ENCODE data around the gene TCF15.
"Not testable (repeated sequence)": the region's sequence is repeated elsewhere in the genome, so short reads cannot be mapped to it uniquely, and the experiment has no call there.

The TCF15 gene

GRCh38 chr20:608970-609369, 1.1 kb downstream of the TCF15 start:
- DNase-seq, result no peak

GRCh38 chr20:607476-607875, 2.6 kb downstream of the TCF15 start:
- DNase-seq, result no peak

GRCh38 chr20:605237-605636, 4.9 kb downstream of the TCF15 start:
- no peak for DNase-seq

GRCh38 chr20:603116-603640, 6.9 kb downstream of the TCF15 start:
- DNase-seq, result no peak

GRCh38 chr20:602111-602970, 7.8 kb downstream of the TCF15 start:
- DNase-seq, result no peak

GRCh38 chr20:600736-601135, 9.4 kb downstream of the TCF15 start:
- no peak for DNase-seq

- no peak for DNase-seq
Observed at GRCh38 chr20:600141-600540, 10.0 kb downstream of the TCF15 start.

GRCh38 chr20:598133-598850, 11.8 kb downstream of the TCF15 start:
- no peak for DNase-seq

GRCh38 chr20:597560-597959, 12.5 kb downstream of the TCF15 start:
- DNase-seq, result no peak

GRCh38 chr20:595330-596308, 14.5 kb downstream of the TCF15 start:
- no peak for DNase-seq

GRCh38 chr20:592506-592905, 17.6 kb downstream of the TCF15 start:
- DNase-seq, result no peak

- no peak for DNase-seq
Observed at GRCh38 chr20:591941-592340, 18.2 kb downstream of the TCF15 start.

GRCh38 chr20:588932-589672, 21.0 kb downstream of the TCF15 start:
- no peak for DNase-seq

- no peak for DNase-seq
Observed at GRCh38 chr20:588476-588875, 21.6 kb downstream of the TCF15 start.

GRCh38 chr20:584971-585301, 25.2 kb downstream of the TCF15 start:
- DNase-seq, result no peak

GRCh38 chr20:584161-584970, 25.7 kb downstream of the TCF15 start:
- no peak for DNase-seq

GRCh38 chr20:582204-582603, 27.9 kb downstream of the TCF15 start:
- no peak for DNase-seq

GRCh38 chr20:578940-579690, 31.0 kb downstream of the TCF15 start:
- DNase-seq, result not testable (repeated sequence)

- peak; percentile 38 for DNase-seq
Observed at GRCh38 chr20:577167-577791, 32.8 kb downstream of the TCF15 start.

- DNase-seq, result no peak
Observed at GRCh38 chr20:576156-576555, 34.0 kb downstream of the TCF15 start.
